Panc1 (cell line): ENCODE results near the gene PTPRJ. TPM values are rescaled to one million over a fixed set of nuclear protein-coding genes. Genes with fewer than 3 reads are reported as not detected.

Source experiments
- ATAC-seq: fragments of 200-7000 bp; cut with Tn5 transposase; 2 replicates; pipeline ENCODE4 v1.9.1; 2020; ENCODE audit warnings: mild to moderate bottlenecking, moderate library complexity
- BruUV-seq: library from RNA; stranded (reverse); fragments of 400-500 nt; replicated peaks from 2 replicates; lab custom pipeline; 2021; lab: Mats Ljungman, UMichigan
- CTCF ChIA-PET: fragments of 300-600 bp; sonication (Branson Sonifier 250); formaldehyde crosslinking; loops from one replicate; lab custom pipeline; 2022; ENCODE audit warnings: antibody characterized with exemption; lab: Charles Lee
- POLR2A ChIA-PET: fragments of 300-600 bp; sonication (Branson Sonifier 250); formaldehyde crosslinking; loops from one replicate; lab custom pipeline; 2022; ENCODE audit warnings: antibody characterized with exemption; lab: Charles Lee
- DNase-seq: peaks from one replicate; pipeline ENCODE4 v3.0.0-alpha.2; 2010; ENCODE audit warnings: low read depth, low spot score
- H3K27ac ChIP-seq: 2 replicates; pipeline ENCODE4 v1.5.1; 2011; ENCODE audit warnings: mild to moderate bottlenecking, low read length, inconsistent platforms
- H3K27me3 ChIP-seq: fragments of 200-500 bp; sonication (Bioruptor generic); 2 replicates; pipeline ENCODE4 v1.6.0; 2014; ENCODE audit warnings: low read length, inconsistent platforms; ENCODE audit not compliant: control insufficient read depth, insufficient read depth
- H3K36me3 ChIP-seq: fragments of 200-500 bp; sonication (Bioruptor generic); 2 replicates; pipeline ENCODE4 v1.5.1; 2014; ENCODE audit warnings: inconsistent platforms, mild to moderate bottlenecking, low read length, moderate library complexity; ENCODE audit not compliant: control insufficient read depth, insufficient read depth
- H3K4me1 ChIP-seq: 2 replicates; pipeline ENCODE4 v1.5.1; 2011; ENCODE audit warnings: inconsistent platforms, mild to moderate bottlenecking, low read length, moderate library complexity; ENCODE audit not compliant: control insufficient read depth, insufficient read depth
- H3K4me3 ChIP-seq, 2 experiments: 2 replicates each; pipeline ENCODE4 v1.5.1; 2011 to 2012; ENCODE audit warnings: low read depth in 2 of 2, low read length in 2 of 2, mild to moderate bottlenecking in 2 of 2, inconsistent platforms in 1 of 2, moderate library complexity in 1 of 2
- H3K9me3 ChIP-seq: fragments of 200-500 bp; sonication (Bioruptor generic); 2 replicates; pipeline ENCODE4 v1.5.1; 2014; ENCODE audit warnings: low read depth, mild to moderate bottlenecking, inconsistent platforms, low read length, moderate library complexity; ENCODE audit not compliant: control insufficient read depth, insufficient read depth
- CTCF ChIP-seq: fragments of 450-650 bp; IDR thresholded peaks from 2 replicates; pipeline ENCODE4 v1.5.1; 2017; ENCODE audit warnings: mild to moderate bottlenecking
- POLR2AphosphoS5 ChIP-seq: IDR thresholded peaks from 2 replicates; pipeline ENCODE4 v1.6.1; 2012; ENCODE audit warnings: mild to moderate bottlenecking, low read depth, low read length, moderate library complexity
- REST ChIP-seq, 2 experiments: IDR thresholded peaks; 2 replicates each; pipeline ENCODE4 v1.6.1; 2011 to 2012; ENCODE audit warnings: low read depth in 2 of 2, control low read depth in 1 of 2, low read length in 1 of 2, mild to moderate bottlenecking in 1 of 2, moderate library complexity in 1 of 2; ENCODE audit not compliant: insufficient read depth in 1 of 2
- SIN3A ChIP-seq: IDR thresholded peaks from 2 replicates; pipeline ENCODE4 v1.6.1; 2012; ENCODE audit warnings: low read depth, mild to moderate bottlenecking, low read length, moderate library complexity, borderline replicate concordance; ENCODE audit not compliant: insufficient read depth
- TCF7L2 ChIP-seq: IDR thresholded peaks from 2 replicates; pipeline ENCODE4 v1.6.1; 2011; ENCODE audit warnings: mild to moderate bottlenecking, low read depth, low read length, inconsistent platforms
- in situ Hi-C: cut with HindIII; loops from 2 replicates; pipeline ENCODE4 v1.10.0; 2016; ENCODE audit warnings: low sequenced_read_pairs, low pct_unique_long_range_greater_than_20kb
- intact Hi-C: fragments of 100-400 bp; cut with micrococcal nuclease; formaldehyde crosslinking; loops from one replicate; pipeline ENCODE4 v1.10.0; 2022; ENCODE audit not compliant: unreplicated experiment
- total RNA-seq: library from RNA; stranded (reverse); gene quantifications from one replicate; pipeline ENCODE4 v1.2.1, GENCODE V29; 2021; ENCODE audit not compliant: unreplicated experiment

Gene PTPRJ
- total RNA-seq, 1 experiment from 2014 or later: 73.6 TPM

- in situ Hi-C loops: no loop called here
- no peaks in the 10 kb centered on the region for H3K9me3 ChIP-seq
- CTCF ChIA-PET: no interaction called here
Observed at GRCh38 chr11:48090174-48090573, 109.8 kb downstream of the PTPRJ start.

GRCh38 chr11:48091426-48092102 is 111.2 kb downstream of the PTPRJ start:
- no peak overlapping the region for H3K4me3 ChIP-seq
- no peak overlapping the region for H3K27ac ChIP-seq
- H3K27me3 ChIP-seq: no peaks in the 10 kb centered on the region
- intact Hi-C loops (no loop called here), in situ Hi-C loops (no loop called here)
- BruUV-seq: no TSS peak
- peaks cover 51% of the 10 kb centered on the region for H3K4me1 ChIP-seq
- no peaks in the 10 kb centered on the region for H3K9me3 ChIP-seq
- CTCF ChIA-PET: interaction anchor here (0.5 to 0.9 kb wide), 2 partner anchors 115 to 158 kb away, joined by 3 to 7 read pairs; no protein-coding TSS in a partner anchor
- H3K36me3 ChIP-seq: no peaks in the 10 kb centered on the region
- POLR2A ChIA-PET: interaction anchor here (0.6 to 1.0 kb wide), 3 partner anchors 43 to 122 kb away, joined by 3 to 10 read pairs (median 5); no protein-coding TSS in a partner anchor
- ATAC-seq (no peak), DNase-seq (no peak)
- TF ChIP-seq TCF7L2 (no peak), POLR2AphosphoS5 (no peak), CTCF (no peak), REST (IDR thresholded peaks at IDR 0.05; ENCODE audit: insufficient read depth in 1 of 2, low read depth in 2 of 2, low read length in 1 of 2) (no peak), SIN3A (no peak)

More at GRCh38 chr11:48090174-48090573, 109.8 kb downstream of the PTPRJ start:
- TF ChIP-seq REST (IDR thresholded peaks at IDR 0.05; ENCODE audit: insufficient read depth in 1 of 2, low read depth in 2 of 2, low read length in 1 of 2): no peak
- TF ChIP-seq TCF7L2: no peak
- no peak for TF ChIP-seq SIN3A
- no peak for TF ChIP-seq POLR2AphosphoS5
- TF ChIP-seq CTCF: no peak
- intact Hi-C loops: no loop called here
- H3K4me1 ChIP-seq: peaks cover 43% of the 10 kb centered on the region
- H3K27ac ChIP-seq: no peak overlapping the region
- no TSS peak for BruUV-seq
- ATAC-seq: no peak
- H3K27me3 ChIP-seq: no peaks in the 10 kb centered on the region
- POLR2A ChIA-PET: no interaction called here
- no peak for DNase-seq
- H3K36me3 ChIP-seq: no peaks in the 10 kb centered on the region
- no peak overlapping the region for H3K4me3 ChIP-seq
